GM19035 (cell line): ENCODE results near the gene PRAMEF33.
"Not testable (repeated sequence)": the region's sequence is repeated elsewhere in the genome, so short reads cannot be mapped to it uniquely, and the experiment has no call there.

Source experiments
- ATAC-seq: cut with Tn5 transposase; IDR thresholded peaks from one replicate; pipeline ENCODE4 v1.9.1; 2021; ENCODE audit not compliant: unreplicated experiment

Gene PRAMEF33, protein sequence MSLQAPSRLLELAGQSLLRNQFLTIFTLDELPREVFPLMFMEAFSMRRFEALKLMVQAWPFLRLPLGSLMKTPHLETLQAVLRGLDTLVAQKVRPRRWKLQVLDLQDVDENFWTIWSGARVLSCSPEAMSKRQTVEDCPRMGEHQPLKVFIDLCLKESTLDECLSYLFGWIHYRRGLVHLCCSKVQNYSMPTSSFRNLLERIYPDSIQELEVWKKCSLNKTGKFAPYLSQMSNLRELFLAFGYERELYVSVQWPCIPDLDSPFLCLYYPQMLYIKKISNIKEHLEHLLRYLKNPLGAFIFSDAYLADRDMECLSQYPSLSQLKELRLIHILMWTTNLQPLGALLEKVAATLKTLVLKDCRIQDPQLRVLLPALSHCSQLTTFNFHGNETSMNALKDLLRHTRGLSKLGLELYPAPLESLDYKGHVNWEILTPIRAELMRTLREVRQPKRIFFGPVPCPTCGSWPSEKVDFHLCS

GRCh38 chr1:13303239-13303638, at the start of gene PRAMEF33:
TSS of gene PRAMEF33 (plus strand) at chr1:13303539. CDS start at chr1:13305955, 2,416 bp downstream.
- ATAC-seq: not testable (repeated sequence)

DNA sequence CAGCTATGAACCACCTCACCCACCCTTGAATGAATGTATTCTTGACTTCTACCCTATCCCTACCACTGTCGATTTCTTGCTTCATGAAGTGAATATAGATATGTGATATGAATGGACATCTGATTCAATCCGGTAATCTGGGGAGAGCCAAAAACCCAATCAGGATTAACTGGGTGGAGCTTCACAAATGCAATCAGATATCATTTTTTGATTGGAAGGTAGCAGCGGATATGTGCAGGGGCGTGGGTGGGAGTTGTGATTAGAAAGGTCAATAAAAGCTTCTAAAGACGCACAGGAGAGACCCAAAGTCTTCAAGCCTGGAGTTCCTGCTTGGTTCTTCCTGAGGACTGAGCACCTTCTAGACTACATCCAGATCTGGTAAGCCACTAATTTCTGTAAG, 49.4 kb upstream of the PRAMEF33 start, which contains the start of gene PRAMEF5:
Gene PRAMEF5 (plus strand): TSS at position 301 of the 400 bp plus-strand sequence. CDS start 5,071 bp downstream, outside the sequence.
- not testable (repeated sequence) for ATAC-seq

GRCh38 chr1:13265124-13265523, 38.2 kb upstream of the PRAMEF33 start:
- not testable (repeated sequence) for ATAC-seq

- ATAC-seq: not testable (repeated sequence)
Measured at GRCh38 chr1:13277016-13277415, 26.3 kb upstream of the PRAMEF33 start.

GRCh38 chr1:13279617-13280016, 23.7 kb upstream of the PRAMEF33 start:
- ATAC-seq: not testable (repeated sequence)

- ATAC-seq: not testable (repeated sequence)
Measured at GRCh38 chr1:13285037-13285436, 18.3 kb upstream of the PRAMEF33 start, which contains the start of gene PRAMEF8. TSS of gene PRAMEF8 (minus strand) at chr1:13285137. CDS start at chr1:13284091, 1,046 bp downstream.

DNA sequence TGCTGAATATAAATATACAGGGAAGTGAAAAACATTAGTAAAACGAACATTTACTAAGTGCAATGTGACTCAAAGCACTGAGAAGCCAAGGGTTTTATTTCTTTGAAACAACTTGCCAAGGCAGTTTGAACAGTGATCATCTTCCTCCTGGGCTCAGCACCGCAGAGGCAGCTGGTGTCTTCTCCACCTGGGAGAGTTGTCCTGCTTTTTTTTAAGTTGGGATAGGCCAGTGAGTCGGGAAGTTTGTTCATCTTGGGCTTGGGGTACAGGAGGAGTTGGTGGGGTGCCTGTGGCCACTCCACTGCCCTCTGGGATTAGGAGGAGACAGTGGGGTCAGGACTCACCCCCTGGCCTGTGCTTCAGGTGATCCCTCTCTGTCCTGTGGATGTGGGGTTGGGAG, 14.3 kb upstream of the PRAMEF33 start:
- not testable (repeated sequence) for ATAC-seq

DNA sequence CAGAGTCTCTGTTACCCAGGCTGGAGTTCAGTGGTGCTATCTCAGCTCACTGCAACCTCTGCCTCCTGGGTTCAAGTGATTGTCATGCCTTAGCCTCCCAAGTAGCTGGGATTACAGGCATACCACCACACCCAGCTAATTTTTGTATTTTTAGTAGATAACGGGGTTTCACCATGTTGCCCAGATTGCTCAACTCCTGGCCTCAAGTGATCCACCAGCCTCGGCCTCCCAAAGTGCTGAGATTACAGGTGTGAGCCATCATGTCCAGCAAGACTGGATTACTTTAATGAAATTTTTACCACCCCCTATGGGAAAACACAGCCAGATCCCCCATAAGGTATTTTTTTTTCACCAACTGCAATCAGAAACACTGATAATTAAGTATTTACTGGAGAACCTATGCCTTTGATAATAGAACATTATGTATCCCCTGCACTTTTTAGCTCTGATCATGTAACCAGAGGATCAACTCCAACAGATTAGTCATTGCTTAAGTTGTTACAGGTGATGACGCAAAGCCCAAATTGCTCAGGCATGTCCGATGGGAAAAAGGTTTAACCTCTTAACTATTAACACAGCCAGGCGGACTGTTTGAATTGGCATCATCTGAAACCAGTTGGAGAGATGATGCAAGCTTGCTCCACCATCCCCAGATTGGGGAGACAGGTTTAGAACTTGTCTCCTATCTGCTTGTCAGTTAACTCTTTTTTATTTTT, 6.0 kb upstream of the PRAMEF33 start:
- not testable (repeated sequence) for ATAC-seq

GRCh38 chr1:13298699-13299098, 4.6 kb upstream of the PRAMEF33 start:
- ATAC-seq: not testable (repeated sequence)

GRCh38 chr1:13302197-13302596, 1.1 kb upstream of the PRAMEF33 start:
- ATAC-seq: not testable (repeated sequence)

DNA sequence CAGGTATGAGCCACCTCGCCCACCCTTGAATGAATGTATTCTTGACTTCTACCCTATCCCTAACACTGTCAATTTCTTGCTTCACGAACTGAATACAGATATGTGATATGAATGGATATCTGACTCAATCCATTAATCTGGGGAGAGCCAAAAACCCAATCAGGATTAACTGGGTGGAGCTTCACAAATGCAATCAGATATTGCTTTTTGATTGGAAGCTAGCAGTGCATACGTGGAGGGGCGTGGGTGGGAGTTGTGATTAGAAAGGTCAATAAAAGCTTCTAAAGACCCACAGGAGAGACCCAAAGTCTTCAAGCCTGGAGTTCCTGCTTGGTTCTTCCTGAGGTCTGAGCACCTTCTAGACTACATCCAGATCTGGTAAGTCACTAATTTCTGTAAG, 11.9 kb downstream of the PRAMEF33 start, which contains the start of gene PRAMEF15:
Gene PRAMEF15 (plus strand): TSS at position 301 of the 400 bp plus-strand sequence. CDS start 2,827 bp downstream, outside the sequence.
- ATAC-seq: not testable (repeated sequence)

GRCh38 chr1:13342496-13342895, 39.2 kb downstream of the PRAMEF33 start:
- ATAC-seq: not testable (repeated sequence)

DNA sequence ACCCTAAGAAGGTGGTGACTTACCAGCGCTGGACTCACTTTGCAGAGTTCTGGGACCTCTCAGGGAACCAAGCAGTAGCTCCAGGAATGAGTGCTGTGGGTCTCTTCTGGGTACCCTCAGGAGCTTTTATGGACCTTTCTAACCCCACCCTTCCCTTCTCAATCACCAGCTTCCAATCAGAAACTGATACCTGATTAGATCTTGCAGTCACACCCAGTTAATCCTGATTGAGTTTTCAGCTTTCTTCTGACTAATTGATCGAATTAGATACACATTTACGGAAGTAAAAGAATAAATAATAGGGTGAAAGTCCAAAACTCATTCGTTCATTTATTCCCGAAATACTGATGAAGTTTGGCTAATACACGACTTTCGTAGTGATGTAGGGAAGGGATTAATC, 43.7 kb downstream of the PRAMEF33 start, which contains the start of gene PRAMEF14:
Gene PRAMEF14 (minus strand): TSS at position 101 of the 400 bp plus-strand sequence. CDS start 1,820 bp downstream, outside the sequence.
- not testable (repeated sequence) for ATAC-seq

DNA sequence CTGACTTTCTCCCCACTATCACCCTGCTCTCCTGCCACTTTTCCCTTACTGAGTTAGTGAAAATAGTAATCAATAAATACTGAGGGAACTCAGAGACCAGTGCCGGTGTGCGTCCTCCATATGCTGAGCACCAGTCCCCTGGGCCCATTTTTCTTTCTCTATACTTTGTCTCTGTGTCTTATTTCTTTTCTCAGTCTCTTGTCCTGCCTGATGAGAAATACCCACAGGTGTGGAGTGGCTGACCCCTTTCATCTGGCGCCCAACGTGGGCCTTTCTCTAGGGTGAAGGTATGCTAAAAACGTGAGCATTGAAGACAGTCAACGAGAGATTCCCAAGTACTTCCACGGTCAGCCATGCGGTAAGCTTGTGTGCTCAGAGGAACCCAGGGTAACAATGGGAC, 50.1 kb downstream of the PRAMEF33 start:
- ATAC-seq: not testable (repeated sequence)

GRCh38 chr1:13354475-13354874, 51.1 kb downstream of the PRAMEF33 start:
- not testable (repeated sequence) for ATAC-seq

- not testable (repeated sequence) for ATAC-seq
Measured at GRCh38 chr1:13356774-13357173, 53.4 kb downstream of the PRAMEF33 start.
